Adrenal gland (tissue), 12 donors: Measurements from ENCODE around the gene AEBP1. TPM values are rescaled to one million over a fixed set of nuclear protein-coding genes. Genes with fewer than 3 reads are reported as not detected.

Experiments
- DNase-seq, 7 donors: peaks; one replicate each; pipeline ENCODE4 v3.0.0-alpha.2; 2019 to 2020
- H3K27ac ChIP-seq, 5 donors: fragments of 200-600 bp; sonication (generic) in 4 of 5; 1 replicate in 3 of 5; 2 replicates in 2 of 5; pipeline versions ENCODE4 v1.5.1 to v1.8.0; 2016 to 2020; ENCODE audit warnings: mild to moderate bottlenecking in 1 of 5
- H3K27me3 ChIP-seq: fragments of 200-600 bp; 2 replicates; pipeline ENCODE4 v1.8.0; 2021
- H3K36me3 ChIP-seq, 2 donors: fragments of 200-600 bp; replicated peaks in 1 of 2; 1 replicate in 1 of 2; 2 replicates in 1 of 2; pipeline versions ENCODE4 v1.5.1 to v1.8.0; 2018 to 2022
- H3K4me1 ChIP-seq, 2 donors: fragments of 200-600 bp; replicated peaks in 1 of 2; 1 replicate in 1 of 2; 2 replicates in 1 of 2; pipeline versions ENCODE4 v1.5.1 to v1.8.0; 2018 to 2021
- H3K4me3 ChIP-seq, 4 donors: fragments of 200-600 bp; sonication (generic) in 3 of 4; one replicate each; pipeline ENCODE4 v1.5.1; 2016 to 2018
- H3K9me3 ChIP-seq, 3 donors: fragments of 200-600 bp; sonication (generic) in 1 of 3; replicated peaks in 1 of 3; 1 replicate in 2 of 3; 2 replicates in 1 of 3; pipeline versions ENCODE4 v1.5.1 to v1.8.0; 2016 to 2021
- POLR2A ChIP-seq, 2 donors: fragments of 450-650 bp; IDR thresholded peaks; one replicate each; pipeline ENCODE4 v1.6.1; 2017; ENCODE audit warnings: antibody characterized with exemption in 2 of 2, mild to moderate bottlenecking in 2 of 2, moderate library complexity in 1 of 2
- WGBS, 4 donors: extraction: QIAGEN DNeasy Blood & Tissue Kit in 2 of 4; methylation state at CpG; one replicate each; pipeline versions ENCODE4 v1.1.5 to v1.1.7; 2013 to 2017; 5-methylcytosine and 5-hydroxymethylcytosine counted together
- intact Hi-C, 2 donors: fragments of 100-400 bp; cut with DNase I; formaldehyde crosslinking; loops; one replicate each; pipeline versions ENCODE4 v1.14.1 to v1.15.0; 2022 to 2023
- polyA plus RNA-seq, 3 donors: library from polyadenylated mRNA; stranded (reverse); fragments of 200-250 nt in 2 of 3; fragments of 350-450 nt in 1 of 3; fragmentation: Illumina TruSeq in 1 of 3; extraction: RNeasy Lipid Tissue Mini Kit (QIAGEN cat#74804) in 1 of 3; gene quantifications; one replicate each; pipeline ENCODE4 v1.2.3, GENCODE V29; 2013 to 2014
- total RNA-seq, 9 donors: library from RNA; depleted of rRNA in 4 of 9; stranded (reverse); fragments of >200 nt in 4 of 9; fragments of 120-200 nt in 1 of 9; fragmentation: NEBNext Ultra II Directional in 1 of 9; extraction: Animal tissue kit (Norgen Biotek cat#: 25700) in 1 of 9; gene quantifications; one replicate each; pipeline versions ENCODE4 v1.1.0 to v1.2.4, GENCODE V29; 2013 to 2023
- TF ChIP-seq, protein P1 (sequence below), 6 experiments: fragments of 450-650 bp in 4 of 6; fragments of 200-600 bp in 2 of 6; sonication (generic) in 1 of 6; IDR thresholded peaks; 1 replicate in 5 of 6; 2 replicates in 1 of 6; pipeline versions ENCODE4 v1.5.1 to v1.8.0; 2016 to 2021; ENCODE audit warnings: antibody characterized with exemption in 6 of 6, mild to moderate bottlenecking in 2 of 6, moderate library complexity in 1 of 6
- donor health status: healthy with polysubstance abuse.
- donor health status: Bipolar disorder and iron deficiency.
- donor health status: DM: yes; HTN: yes; CAD: no.
- donor health status: DM: no; HTN: no; CAD: no.
- donor health status: DM: no; HTN: no; CAD: no.
- donor health status: DM: yes; HTN: yes; CAD: no.

AEBP1 gene
- total and polyA plus RNA-seq, 12 donors = 5.4 to 292 (median 127) TPM

DNA sequence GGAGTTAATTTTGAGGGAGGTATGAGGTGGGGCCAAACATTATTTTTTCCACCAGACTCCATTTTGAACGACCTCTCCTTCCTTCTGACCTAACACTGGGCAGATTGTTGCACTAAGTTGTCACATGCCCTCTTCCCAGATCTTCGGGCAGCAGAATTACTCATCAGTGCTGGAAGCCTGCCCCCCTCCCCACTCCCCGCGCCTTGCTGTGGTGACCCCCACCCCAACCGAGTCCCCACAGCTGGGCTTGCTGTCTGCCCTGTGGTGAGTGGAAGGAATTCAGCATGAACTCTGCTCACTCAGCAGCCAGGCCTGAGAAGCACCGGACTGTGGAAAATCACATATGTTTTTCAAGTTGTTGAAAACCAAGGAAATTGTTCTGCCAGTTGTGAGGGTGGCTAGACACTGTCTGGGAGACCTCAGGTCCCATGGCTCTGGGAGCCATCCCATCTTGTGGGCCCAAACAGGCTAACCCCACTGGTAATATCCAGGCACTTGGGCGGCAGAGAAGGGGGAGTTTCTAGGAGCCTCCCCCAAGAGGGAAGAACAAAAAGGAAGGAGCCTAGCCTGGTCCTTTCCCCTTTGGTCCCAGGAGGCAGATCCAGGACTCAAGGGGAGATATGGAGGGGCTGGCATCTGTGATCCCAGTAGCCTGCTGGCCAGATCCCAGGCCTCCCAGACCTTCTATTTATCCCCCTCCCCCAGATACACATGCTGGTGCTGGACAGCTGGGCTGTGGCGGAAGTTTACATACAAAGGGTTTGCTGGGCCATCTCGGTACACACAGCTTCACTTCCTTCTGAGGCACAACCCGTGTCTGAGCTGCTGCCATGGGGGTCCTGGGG lies 3.5 kb upstream of the AEBP1 start:
- intact Hi-C loops = no loop called here
- TF ChIP-seq, protein P1, sequence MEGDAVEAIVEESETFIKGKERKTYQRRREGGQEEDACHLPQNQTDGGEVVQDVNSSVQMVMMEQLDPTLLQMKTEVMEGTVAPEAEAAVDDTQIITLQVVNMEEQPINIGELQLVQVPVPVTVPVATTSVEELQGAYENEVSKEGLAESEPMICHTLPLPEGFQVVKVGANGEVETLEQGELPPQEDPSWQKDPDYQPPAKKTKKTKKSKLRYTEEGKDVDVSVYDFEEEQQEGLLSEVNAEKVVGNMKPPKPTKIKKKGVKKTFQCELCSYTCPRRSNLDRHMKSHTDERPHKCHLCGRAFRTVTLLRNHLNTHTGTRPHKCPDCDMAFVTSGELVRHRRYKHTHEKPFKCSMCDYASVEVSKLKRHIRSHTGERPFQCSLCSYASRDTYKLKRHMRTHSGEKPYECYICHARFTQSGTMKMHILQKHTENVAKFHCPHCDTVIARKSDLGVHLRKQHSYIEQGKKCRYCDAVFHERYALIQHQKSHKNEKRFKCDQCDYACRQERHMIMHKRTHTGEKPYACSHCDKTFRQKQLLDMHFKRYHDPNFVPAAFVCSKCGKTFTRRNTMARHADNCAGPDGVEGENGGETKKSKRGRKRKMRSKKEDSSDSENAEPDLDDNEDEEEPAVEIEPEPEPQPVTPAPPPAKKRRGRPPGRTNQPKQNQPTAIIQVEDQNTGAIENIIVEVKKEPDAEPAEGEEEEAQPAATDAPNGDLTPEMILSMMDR (IDR thresholded peaks at IDR 0.05) = no peak
- no peak for TF ChIP-seq POLR2A (IDR thresholded peaks at IDR 0.05)
- H3K4me1 ChIP-seq = no peaks in the 10 kb centered on the region

DNA sequence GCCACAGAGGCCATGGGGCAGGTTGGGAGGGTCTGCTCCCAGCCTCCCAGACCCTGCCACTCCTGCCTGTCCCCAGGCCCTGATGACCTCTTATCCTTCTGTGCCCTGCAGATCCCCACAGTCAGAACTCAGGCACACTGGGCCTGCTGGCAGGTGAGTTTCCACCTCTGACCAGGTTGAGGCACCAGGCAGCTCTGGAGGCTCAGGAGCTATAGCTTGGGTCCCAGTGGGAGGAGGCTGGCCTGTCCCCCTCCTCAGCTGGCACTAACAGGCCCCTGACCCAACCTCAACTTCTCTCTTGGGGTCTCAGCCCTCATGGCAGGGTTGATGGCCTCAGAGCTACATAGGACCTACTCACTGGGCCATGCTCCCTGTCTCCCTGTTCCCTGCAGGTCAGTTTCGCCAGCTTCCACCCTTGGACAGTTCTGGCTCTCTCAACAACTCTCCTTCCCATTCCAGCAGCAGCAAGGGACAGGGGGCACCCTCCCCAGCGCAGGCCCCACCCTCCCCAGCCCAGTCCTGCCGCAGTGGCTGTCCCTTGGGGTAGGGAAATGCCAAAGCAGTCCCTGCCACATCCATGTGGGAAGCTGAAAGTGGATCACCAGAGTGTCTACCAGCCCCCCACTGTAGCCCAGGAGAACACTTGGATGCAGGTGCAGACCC lies 2.7 kb upstream of the AEBP1 start:
- WGBS, 4 donors = 84 to 100% (median 89%) methylated on average over 2 to 3 of the region's 3 CpGs
- no peaks in the 10 kb centered on the region for H3K4me1 ChIP-seq
- no peak for DNase-seq
- TF ChIP-seq, protein P1 (IDR thresholded peaks at IDR 0.05) = no peak
- no peak for TF ChIP-seq POLR2A (IDR thresholded peaks at IDR 0.05)
- no peaks in the 10 kb centered on the region for H3K36me3 ChIP-seq
- no peaks in the 10 kb centered on the region for H3K9me3 ChIP-seq
- no peaks in the 10 kb centered on the region for H3K27me3 ChIP-seq
- H3K27ac ChIP-seq = peak overlapping the region in 3 of 5 donors; percentile 48 to 85 (median 68)
- no peak overlapping the region for H3K4me3 ChIP-seq
- intact Hi-C loops = no loop called here

More for the DNA sequence above, 3.5 kb upstream of the AEBP1 start:
- peak overlapping the region in 3 of 5 donors; percentile 7 to 85 (median 68) for H3K27ac ChIP-seq
- 54 to 62% (median 60%) methylated on average over 7 to 10 of the region's 10 CpGs for WGBS, 4 donors
- no peaks in the 10 kb centered on the region for H3K36me3 ChIP-seq
- no peaks in the 10 kb centered on the region for H3K27me3 ChIP-seq
- peak in 2 of 7 donors; percentile 49 to 50 for DNase-seq
- no peaks in the 10 kb centered on the region for H3K9me3 ChIP-seq
- no peak overlapping the region for H3K4me3 ChIP-seq

DNA sequence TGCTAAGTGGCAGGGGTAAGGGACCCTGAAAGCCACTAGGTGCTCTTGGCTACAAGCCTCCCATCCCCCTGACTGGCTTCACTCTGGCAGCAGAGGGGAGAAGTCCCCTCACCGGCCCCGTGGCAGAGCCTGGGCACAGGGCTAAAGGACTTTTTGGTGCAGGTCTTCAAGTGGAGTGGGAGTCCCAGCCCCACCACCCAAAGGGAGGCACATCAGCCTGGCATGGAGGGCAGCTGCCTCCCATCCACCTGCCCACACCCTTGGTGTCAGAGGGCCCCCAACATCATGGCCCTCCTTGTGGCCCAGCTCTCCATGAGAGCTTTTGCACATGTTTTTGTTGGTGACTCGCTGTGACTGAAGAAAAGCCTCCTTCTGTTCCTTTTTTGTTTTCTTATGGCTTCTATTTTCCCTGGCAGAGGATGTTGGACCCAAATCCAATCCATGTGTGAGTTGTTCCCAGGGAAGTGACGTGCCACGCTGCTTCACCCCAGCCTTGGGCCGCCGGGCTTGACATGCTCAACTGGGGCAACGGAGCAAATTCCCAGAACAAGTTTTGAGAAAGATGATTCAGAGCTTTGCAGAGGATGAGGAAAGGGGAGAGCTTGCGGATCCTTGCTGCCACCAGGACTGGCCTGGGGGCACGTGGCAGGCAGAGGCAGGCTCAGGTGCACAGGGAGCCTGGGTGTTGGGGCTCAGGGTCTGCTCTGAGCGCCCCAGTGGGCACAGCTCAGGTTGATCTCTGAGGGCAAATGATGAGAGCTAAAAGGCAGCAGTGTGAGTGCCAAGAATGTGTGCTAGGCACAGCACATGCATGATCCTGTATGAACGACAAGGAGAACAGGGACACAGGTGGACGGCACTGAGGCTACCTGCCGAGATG lies 1.9 kb upstream of the AEBP1 start:
- Histone ChIP-seq H3K27ac (peak overlapping the region in 3 of 5 donors; percentile 48 to 93 (median 68)), H3K27me3 (no peaks in the 10 kb centered on the region), H3K4me3 (no peak overlapping the region), H3K4me1 (no peaks in the 10 kb centered on the region), H3K9me3 (no peaks in the 10 kb centered on the region), H3K36me3 (peaks cover 0 to 2% of the 10 kb centered on the region in 2 donors)
- WGBS, 4 donors = 82 to 86% (median 85%) methylated on average over 14 of the region's 14 CpGs
- intact Hi-C loops = no loop called here
- TF ChIP-seq, protein P1 (IDR thresholded peaks at IDR 0.05) = no peak
- no peak for TF ChIP-seq POLR2A (IDR thresholded peaks at IDR 0.05)
- DNase-seq = peak in 1 of 7 donors; percentile 66
